ENCODE data around the gene RUFY2.

RUFY2 gene

DNA sequence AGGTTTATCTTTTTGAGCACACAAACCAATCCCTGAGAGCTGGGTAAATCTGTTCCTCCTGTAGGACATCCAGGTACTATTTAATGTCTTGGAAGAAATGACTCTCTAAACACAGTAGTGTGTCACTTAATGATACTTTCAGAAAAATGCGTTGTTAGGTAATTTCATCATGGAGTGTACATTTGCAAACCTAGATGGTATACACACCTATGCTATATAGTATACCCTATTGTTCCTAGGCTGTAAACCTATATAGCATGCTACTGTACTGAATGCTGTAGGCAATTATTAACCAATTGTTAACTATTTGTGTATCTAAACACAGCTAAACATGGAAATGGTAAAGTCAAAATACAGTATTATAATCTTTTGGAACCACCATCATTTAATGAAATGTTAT is 10.1 kb downstream of the RUFY2 start:
- H2AFZ ChIP-seq (ENCODE audit: low read length) = no peak overlapping the region
- TF ChIP-seq, protein P1, sequence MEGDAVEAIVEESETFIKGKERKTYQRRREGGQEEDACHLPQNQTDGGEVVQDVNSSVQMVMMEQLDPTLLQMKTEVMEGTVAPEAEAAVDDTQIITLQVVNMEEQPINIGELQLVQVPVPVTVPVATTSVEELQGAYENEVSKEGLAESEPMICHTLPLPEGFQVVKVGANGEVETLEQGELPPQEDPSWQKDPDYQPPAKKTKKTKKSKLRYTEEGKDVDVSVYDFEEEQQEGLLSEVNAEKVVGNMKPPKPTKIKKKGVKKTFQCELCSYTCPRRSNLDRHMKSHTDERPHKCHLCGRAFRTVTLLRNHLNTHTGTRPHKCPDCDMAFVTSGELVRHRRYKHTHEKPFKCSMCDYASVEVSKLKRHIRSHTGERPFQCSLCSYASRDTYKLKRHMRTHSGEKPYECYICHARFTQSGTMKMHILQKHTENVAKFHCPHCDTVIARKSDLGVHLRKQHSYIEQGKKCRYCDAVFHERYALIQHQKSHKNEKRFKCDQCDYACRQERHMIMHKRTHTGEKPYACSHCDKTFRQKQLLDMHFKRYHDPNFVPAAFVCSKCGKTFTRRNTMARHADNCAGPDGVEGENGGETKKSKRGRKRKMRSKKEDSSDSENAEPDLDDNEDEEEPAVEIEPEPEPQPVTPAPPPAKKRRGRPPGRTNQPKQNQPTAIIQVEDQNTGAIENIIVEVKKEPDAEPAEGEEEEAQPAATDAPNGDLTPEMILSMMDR (IDR thresholded peaks at IDR 0.05; ENCODE audit: low read length) = no peak
- TF ChIP-seq EZH2 (IDR thresholded peaks at IDR 0.05; ENCODE audit: borderline replicate concordance, low read length) = no peak
- no peaks in the 10 kb centered on the region for H3K4me1 ChIP-seq (ENCODE audit: insufficient read depth, low read length, severe bottlenecking)
- H3K36me3 ChIP-seq (ENCODE audit: insufficient read depth, low read length) = peaks cover 15% of the 10 kb centered on the region
- H3K9ac ChIP-seq (ENCODE audit: low read length) = no peak overlapping the region
- H4K20me1 ChIP-seq (ENCODE audit: insufficient read depth, low read length) = no peaks in the 10 kb centered on the region
- H3K4me3 ChIP-seq (ENCODE audit: low read depth, low read length, poor library complexity, severe bottlenecking) = no peak overlapping the region
- H3K27me3 ChIP-seq (ENCODE audit: insufficient read depth, low read length) = no peaks in the 10 kb centered on the region
- no peaks in the 10 kb centered on the region for H3K9me3 ChIP-seq (ENCODE audit: low read length)
- H3F3A ChIP-seq (ENCODE audit: insufficient read depth, low read length) = no peaks in the 10 kb centered on the region
- no peaks in the 10 kb centered on the region for H3K9me2 ChIP-seq (ENCODE audit: low read depth, low read length)
- H3K4me2 ChIP-seq (ENCODE audit: low read length) = no peak overlapping the region
- H3K79me2 ChIP-seq (ENCODE audit: insufficient read depth, low read length) = no peaks in the 10 kb centered on the region
- no peak overlapping the region for H3K27ac ChIP-seq (ENCODE audit: low read depth, low read length, poor library complexity, severe bottlenecking)

DNA sequence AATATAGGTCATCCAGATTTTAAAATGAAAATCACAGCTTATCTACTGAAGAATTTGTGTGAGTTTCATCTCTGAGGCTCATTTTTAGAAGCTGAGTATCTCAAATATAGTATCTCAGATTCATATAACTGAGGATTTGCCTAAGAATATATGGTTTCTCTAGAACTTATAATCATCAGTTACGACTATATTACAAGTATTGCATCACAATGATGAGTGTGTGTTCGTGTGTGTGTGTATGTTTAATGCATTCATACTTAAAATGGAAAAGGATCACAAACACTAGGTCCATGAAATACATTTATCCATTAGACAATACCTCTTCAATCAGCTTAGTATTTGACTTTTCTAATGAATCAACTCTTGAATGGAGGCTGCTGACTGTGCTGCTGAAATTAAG is 21.3 kb downstream of the RUFY2 start:
- Histone ChIP-seq H3K36me3 (ENCODE audit: insufficient read depth, low read length) (peaks cover 26% of the 10 kb centered on the region), H3K4me2 (ENCODE audit: low read length) (no peak overlapping the region), H3K79me2 (ENCODE audit: insufficient read depth, low read length) (no peaks in the 10 kb centered on the region), H3K9ac (ENCODE audit: low read length) (no peak overlapping the region), H3K4me3 (ENCODE audit: low read depth, low read length, poor library complexity, severe bottlenecking) (no peak overlapping the region), H2AFZ (ENCODE audit: low read length) (no peak overlapping the region), H4K20me1 (ENCODE audit: insufficient read depth, low read length) (no peaks in the 10 kb centered on the region), H3K9me2 (ENCODE audit: low read depth, low read length) (no peaks in the 10 kb centered on the region), H3K27ac (ENCODE audit: low read depth, low read length, poor library complexity, severe bottlenecking) (no peak overlapping the region), H3K4me1 (ENCODE audit: insufficient read depth, low read length, severe bottlenecking) (no peaks in the 10 kb centered on the region), H3F3A (ENCODE audit: insufficient read depth, low read length) (no peaks in the 10 kb centered on the region), H3K27me3 (ENCODE audit: insufficient read depth, low read length) (no peaks in the 10 kb centered on the region), H3K9me3 (ENCODE audit: low read length) (no peaks in the 10 kb centered on the region)
- TF ChIP-seq, protein P1 (IDR thresholded peaks at IDR 0.05; ENCODE audit: low read length) = no peak
- TF ChIP-seq EZH2 (IDR thresholded peaks at IDR 0.05; ENCODE audit: borderline replicate concordance, low read length) = no peak

DNA sequence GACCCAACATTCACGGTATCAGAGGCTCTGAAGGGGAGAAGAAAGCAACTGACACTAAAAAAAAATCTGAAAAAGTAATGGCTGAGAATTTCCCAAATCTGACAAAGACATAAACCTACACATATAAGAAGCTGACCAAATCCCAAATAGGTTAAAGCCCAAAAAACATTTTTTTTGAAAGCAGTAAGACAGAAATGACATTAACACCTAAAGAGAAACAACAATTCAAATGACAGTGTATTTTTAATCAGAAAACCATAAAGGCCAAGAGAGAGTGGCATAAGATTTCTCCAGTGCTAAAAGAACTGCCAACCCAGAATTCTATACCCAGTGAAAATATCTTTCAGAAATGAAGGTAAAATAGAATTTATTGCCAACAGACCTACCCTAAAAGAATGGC is 35.5 kb downstream of the RUFY2 start:
- Histone ChIP-seq H3K36me3 (ENCODE audit: insufficient read depth, low read length) (peaks cover 41% of the 10 kb centered on the region), H3K9me3 (ENCODE audit: low read length) (peaks cover 13% of the 10 kb centered on the region), H3K9me2 (ENCODE audit: low read depth, low read length) (no peaks in the 10 kb centered on the region), H3K27ac (ENCODE audit: low read depth, low read length, poor library complexity, severe bottlenecking) (no peak overlapping the region), H3K4me1 (ENCODE audit: insufficient read depth, low read length, severe bottlenecking) (no peaks in the 10 kb centered on the region), H3K27me3 (ENCODE audit: insufficient read depth, low read length) (no peaks in the 10 kb centered on the region), H4K20me1 (ENCODE audit: insufficient read depth, low read length) (no peaks in the 10 kb centered on the region), H3K9ac (ENCODE audit: low read length) (no peak overlapping the region), H3K4me3 (ENCODE audit: low read depth, low read length, poor library complexity, severe bottlenecking) (no peak overlapping the region), H3K79me2 (ENCODE audit: insufficient read depth, low read length) (no peaks in the 10 kb centered on the region), H2AFZ (ENCODE audit: low read length) (no peak overlapping the region), H3K4me2 (ENCODE audit: low read length) (no peak overlapping the region), H3F3A (ENCODE audit: insufficient read depth, low read length) (no peaks in the 10 kb centered on the region)
- no peak for TF ChIP-seq EZH2 (IDR thresholded peaks at IDR 0.05; ENCODE audit: borderline replicate concordance, low read length)
- TF ChIP-seq, protein P1 (IDR thresholded peaks at IDR 0.05; ENCODE audit: low read length) = no peak

All from OCI-LY1 (cell line).